Spleen (tissue), 7 donors: ENCODE measurements around the gene MUC4.

Source experiments
- POLR2A ChIP-seq, 3 donors: fragments of 450-650 bp; IDR thresholded peaks; one replicate each; pipeline ENCODE4 v1.5.1; 2017; ENCODE audit warnings: antibody characterized with exemption in 3 of 3, mild to moderate bottlenecking in 1 of 3
- TF ChIP-seq, protein P1 (sequence below), 11 experiments: fragments of 200-600 bp in 7 of 11; fragments of 450-650 bp in 4 of 11; sonication (generic) in 4 of 11; IDR thresholded peaks in 8 of 11; conservative IDR thresholded peaks in 3 of 11; 1 replicate in 7 of 11; 2 replicates in 4 of 11; pipeline versions ENCODE4 v1.4.0 to v1.8.0; 2016 to 2021; ENCODE audit warnings: antibody characterized with exemption in 11 of 11, inconsistent platforms in 4 of 11, mild to moderate bottlenecking in 1 of 11
- donor health status: DM: no; HTN: no; CAD: no; lungs with moderate emphysema.
- donor health status: DM: no; HTN: no; CAD: no.
- donor health status: DM: no; HTN: no; CAD: no.

DNA sequence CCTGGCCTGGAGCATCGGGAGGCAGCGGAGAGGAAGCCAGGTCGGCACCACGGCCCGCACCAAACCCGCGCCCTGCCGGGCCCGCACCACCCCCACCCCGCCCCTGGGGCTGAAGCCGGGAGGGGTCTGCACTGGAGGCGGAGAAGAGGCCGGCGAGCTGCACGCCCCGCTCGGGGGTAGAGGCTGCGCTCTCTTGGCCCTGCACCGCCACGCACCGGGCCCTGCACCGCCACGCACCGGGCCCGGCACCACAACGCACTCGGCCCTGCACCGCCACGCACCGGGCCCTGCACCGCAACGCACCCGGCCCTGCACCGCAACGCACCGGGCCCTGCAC is 49.5 kb downstream of the MUC4 start:
- TF ChIP-seq, protein P1, sequence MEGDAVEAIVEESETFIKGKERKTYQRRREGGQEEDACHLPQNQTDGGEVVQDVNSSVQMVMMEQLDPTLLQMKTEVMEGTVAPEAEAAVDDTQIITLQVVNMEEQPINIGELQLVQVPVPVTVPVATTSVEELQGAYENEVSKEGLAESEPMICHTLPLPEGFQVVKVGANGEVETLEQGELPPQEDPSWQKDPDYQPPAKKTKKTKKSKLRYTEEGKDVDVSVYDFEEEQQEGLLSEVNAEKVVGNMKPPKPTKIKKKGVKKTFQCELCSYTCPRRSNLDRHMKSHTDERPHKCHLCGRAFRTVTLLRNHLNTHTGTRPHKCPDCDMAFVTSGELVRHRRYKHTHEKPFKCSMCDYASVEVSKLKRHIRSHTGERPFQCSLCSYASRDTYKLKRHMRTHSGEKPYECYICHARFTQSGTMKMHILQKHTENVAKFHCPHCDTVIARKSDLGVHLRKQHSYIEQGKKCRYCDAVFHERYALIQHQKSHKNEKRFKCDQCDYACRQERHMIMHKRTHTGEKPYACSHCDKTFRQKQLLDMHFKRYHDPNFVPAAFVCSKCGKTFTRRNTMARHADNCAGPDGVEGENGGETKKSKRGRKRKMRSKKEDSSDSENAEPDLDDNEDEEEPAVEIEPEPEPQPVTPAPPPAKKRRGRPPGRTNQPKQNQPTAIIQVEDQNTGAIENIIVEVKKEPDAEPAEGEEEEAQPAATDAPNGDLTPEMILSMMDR (IDR thresholded peaks at IDR 0.05 in 8 of 11, conservative IDR thresholded peaks at IDR 0.05 in 3 of 11): no peak
- no peak for TF ChIP-seq POLR2A (IDR thresholded peaks at IDR 0.05)
